H1 (cell line): ENCODE results near the gene OR2A25. TPM values are rescaled to one million over a fixed set of nuclear protein-coding genes. Genes with fewer than 3 reads are reported as not detected.

Experiments used
- CTCF ChIA-PET: fragments of 300-600 bp; sonication (Branson Sonifier 250); formaldehyde crosslinking; loops from one replicate; lab custom pipeline; 2021; ENCODE audit not compliant: partially characterized antibody; lab: Charles Lee
- POLR2A ChIA-PET: fragments of 300-600 bp; sonication (Branson Sonifier 250); formaldehyde crosslinking; loops from one replicate; lab custom pipeline; 2021; ENCODE audit warnings: inconsistent platforms; ENCODE audit not compliant: partially characterized antibody; lab: Charles Lee
- DNase-seq, 2 experiments: peaks; one replicate each; pipeline versions ENCODE4 v3.0.0 to v3.0.0-alpha.2; 2010 to 2022; ENCODE audit warnings: low spot score in 2 of 2, low read depth in 1 of 2, mixed read lengths in 1 of 2
- FAIRE-seq: peaks from 2 replicates; lab custom pipeline; 2011; peaks lifted over from hg19 to GRCh38; lab: Jason Lieb, UNC
- H2AFZ ChIP-seq: 2 replicates; pipeline ENCODE4 v1.8.1; 2012; ENCODE audit warnings: low read length, inconsistent platforms
- H2AK5ac ChIP-seq: 2 replicates; pipeline ENCODE4 v1.6.1; 2013; ENCODE audit warnings: low read depth, low read length
- H2BK120ac ChIP-seq: replicated peaks from 2 replicates; pipeline ENCODE3; 2013; ENCODE audit warnings: low read depth, low read length, inconsistent platforms
- H2BK12ac ChIP-seq: 2 replicates; pipeline ENCODE4 v1.6.1; 2013; ENCODE audit warnings: low read depth, low read length
- H2BK15ac ChIP-seq: 2 replicates; pipeline ENCODE4 v1.6.1; 2013; ENCODE audit warnings: low read length
- H2BK20ac ChIP-seq: 2 replicates; pipeline ENCODE4 v1.6.1; 2013; ENCODE audit warnings: low read length
- H2BK5ac ChIP-seq: 2 replicates; pipeline ENCODE4 v1.6.1; 2013; ENCODE audit warnings: low read depth, low read length
- H3K14ac ChIP-seq: 2 replicates; pipeline ENCODE4 v1.6.1; 2013; ENCODE audit warnings: inconsistent platforms; ENCODE audit not compliant: insufficient read length
- H3K18ac ChIP-seq: 2 replicates; pipeline ENCODE4 v1.6.1; 2013; ENCODE audit warnings: low read length; ENCODE audit errors: extremely low read depth
- H3K23ac ChIP-seq: 2 replicates; pipeline ENCODE4 v1.6.1; 2013; ENCODE audit warnings: inconsistent platforms; ENCODE audit not compliant: insufficient read length
- H3K23me2 ChIP-seq: 2 replicates; pipeline ENCODE4 v1.6.1; 2013; ENCODE audit warnings: low read depth, low read length
- H3K27ac ChIP-seq: 2 replicates; pipeline ENCODE4 v1.6.1; 2011; ENCODE audit warnings: low read depth, low read length, inconsistent platforms
- H3K27me3 ChIP-seq, 4 experiments: replicated peaks in 1 of 4; 1 replicate in 1 of 4; 2 replicates in 3 of 4; pipeline versions ENCODE4 v1.6.1 to v1.8.1; 2011 to 2013; ENCODE audit warnings: low read length in 3 of 4, mild to moderate bottlenecking in 3 of 4, inconsistent platforms in 2 of 4, mixed read lengths in 2 of 4, moderate library complexity in 1 of 4; ENCODE audit not compliant: control insufficient read depth in 3 of 4, insufficient read depth in 3 of 4; ENCODE audit errors: extremely low read depth in 1 of 4
- H3K36me3 ChIP-seq, 4 experiments: 2 replicates each; pipeline versions ENCODE4 v1.6.1 to v1.8.1; 2011 to 2013; ENCODE audit warnings: mild to moderate bottlenecking in 4 of 4, low read length in 3 of 4, moderate library complexity in 2 of 4, control low read depth in 1 of 4, inconsistent platforms in 1 of 4; ENCODE audit not compliant: insufficient read depth in 4 of 4, control insufficient read depth in 2 of 4
- H3K4ac ChIP-seq: replicated peaks from 2 replicates; pipeline ENCODE3; 2013; ENCODE audit warnings: low read length, low read depth, mixed read lengths, inconsistent platforms; ENCODE audit not compliant: insufficient read length
- H3K4me1 ChIP-seq, 4 experiments: replicated peaks in 1 of 4; 1 replicate in 1 of 4; 2 replicates in 3 of 4; pipeline versions ENCODE4 v1.6.1 to v1.8.1; 2011 to 2013; ENCODE audit warnings: low read length in 3 of 4, inconsistent platforms in 2 of 4, mixed read lengths in 1 of 4; ENCODE audit not compliant: insufficient read depth in 4 of 4, control insufficient read depth in 3 of 4
- H3K4me2 ChIP-seq, 2 experiments: 2 replicates each; pipeline versions ENCODE4 v1.6.1 to v1.8.1; 2011 to 2013; ENCODE audit warnings: low read depth in 2 of 2, low read length in 2 of 2, control low read depth in 1 of 2, inconsistent platforms in 1 of 2, mild to moderate bottlenecking in 1 of 2; ENCODE audit not compliant: insufficient read depth in 1 of 2
- H3K4me3 ChIP-seq, 4 experiments: fragments of 200-600, 300-600 bp in 1 of 4; sonication (generic), shearing (Covaris generic), sonication (Bioruptor Twin) in 1 of 4; 2 replicates each; pipeline versions ENCODE4 v1.5.1 to v1.8.1; 2011 to 2016; ENCODE audit warnings: low read length in 4 of 4, low read depth in 3 of 4, control low read depth in 2 of 4, inconsistent platforms in 2 of 4, mild to moderate bottlenecking in 2 of 4, mixed read lengths in 1 of 4, moderate library complexity in 1 of 4; ENCODE audit not compliant: insufficient read depth in 2 of 4; ENCODE audit errors: extremely low read depth in 1 of 4
- H3K56ac ChIP-seq: replicated peaks from 2 replicates; pipeline ENCODE3; 2013; ENCODE audit warnings: low read depth, mild to moderate bottlenecking, mixed read lengths, low read length, inconsistent platforms; ENCODE audit not compliant: insufficient read length
- H3K79me1 ChIP-seq: 2 replicates; pipeline ENCODE4 v1.6.1; 2013; ENCODE audit warnings: low read depth, low read length, control low read depth
- H3K79me2 ChIP-seq, 2 experiments: 2 replicates each; pipeline versions ENCODE4 v1.6.1 to v1.8.1; 2012 to 2013; ENCODE audit warnings: low read length in 2 of 2, mild to moderate bottlenecking in 2 of 2, inconsistent platforms in 1 of 2; ENCODE audit not compliant: insufficient read depth in 2 of 2, control insufficient read depth in 1 of 2
- H3K9ac ChIP-seq, 4 experiments: replicated peaks in 1 of 4; 1 replicate in 1 of 4; 2 replicates in 3 of 4; pipeline versions ENCODE4 v1.6.1 to v1.8.1; 2011 to 2013; ENCODE audit warnings: low read depth in 3 of 4, low read length in 3 of 4, control low read depth in 2 of 4, mild to moderate bottlenecking in 2 of 4, moderate library complexity in 2 of 4, inconsistent platforms in 1 of 4; ENCODE audit errors: extremely low read depth in 1 of 4
- H3K9me3 ChIP-seq, 2 experiments: 2 replicates each; pipeline versions ENCODE4 v1.6.1 to v1.8.1; 2012 to 2013; ENCODE audit warnings: mild to moderate bottlenecking in 2 of 2, moderate library complexity in 2 of 2, control low read depth in 1 of 2, inconsistent platforms in 1 of 2, low read depth in 1 of 2, low read length in 1 of 2, mixed read lengths in 1 of 2; ENCODE audit not compliant: insufficient read depth in 2 of 2
- H4K20me1 ChIP-seq, 2 experiments: replicated peaks in 1 of 2; 2 replicates each; pipeline versions ENCODE3 to v1.8.1; 2011 to 2013; ENCODE audit warnings: inconsistent platforms in 2 of 2, low read length in 2 of 2, mild to moderate bottlenecking in 1 of 2; ENCODE audit not compliant: insufficient read depth in 2 of 2, control insufficient read depth in 1 of 2
- H4K5ac ChIP-seq: 2 replicates; pipeline ENCODE4 v1.6.1; 2013; ENCODE audit warnings: low read length, low read depth, mixed read lengths, inconsistent platforms; ENCODE audit not compliant: insufficient read length
- H4K8ac ChIP-seq: 2 replicates; pipeline ENCODE4 v1.8.0; 2013; ENCODE audit warnings: mild to moderate bottlenecking, moderate library complexity, low read length, inconsistent platforms; ENCODE audit not compliant: insufficient read depth; ENCODE audit errors: extremely low read depth
- H4K91ac ChIP-seq: replicated peaks from 2 replicates; pipeline ENCODE3; 2013; ENCODE audit warnings: low read length, mixed read lengths, inconsistent platforms; ENCODE audit not compliant: insufficient read length
- RAD21 ChIP-seq, 2 experiments: IDR thresholded peaks in 1 of 2; conservative IDR thresholded peaks in 1 of 2; 2 replicates each; pipeline ENCODE4 v1.6.1; 2011; ENCODE audit warnings: low read depth in 2 of 2, low read length in 2 of 2, improper control_type of control experiment in 1 of 2, inconsistent platforms in 1 of 2, mild to moderate bottlenecking in 1 of 2, moderate library complexity in 1 of 2
- SIX5 ChIP-seq: IDR thresholded peaks from 2 replicates; pipeline ENCODE4 v1.6.1; 2011; ENCODE audit warnings: mild to moderate bottlenecking, low read depth, low read length
- SRF ChIP-seq: IDR thresholded peaks from 2 replicates; pipeline ENCODE4 v1.6.1; 2011; ENCODE audit warnings: mild to moderate bottlenecking, low read depth, low read length, moderate library complexity
- SUZ12 ChIP-seq: fragments of 200-600 bp; sonication (generic); IDR thresholded peaks from 2 replicates; pipeline ENCODE4 v1.6.1; 2012; ENCODE audit warnings: mild to moderate bottlenecking, inconsistent platforms, low read length, moderate library complexity, mixed read lengths
- WGBS, 2 experiments: shearing (Covaris generic) in 1 of 2; methylation state at CpG; one replicate each; pipeline versions ENCODE4 v1.1.6 to v1.1.7; 2013 to 2015; ENCODE audit warnings: low lambda C conversion rate in 2 of 2, mixed read lengths in 2 of 2, inconsistent platforms in 1 of 2, low coverage in 1 of 2, missing lambda C conversion rate in 1 of 2; ENCODE audit not compliant: insufficient replicate concordance in 2 of 2, insufficient coverage in 1 of 2, insufficient read length in 1 of 2; ENCODE audit errors: extremely low coverage in 1 of 2, missing lambda C conversion rate in 1 of 2; 5-methylcytosine and 5-hydroxymethylcytosine counted together
- polyA plus RNA-seq, 7 experiments: library from polyadenylated mRNA; depleted of rRNA in 3 of 7; stranded (reverse) in 5 of 7; unstranded in 2 of 7; fragments of >200 nt in 5 of 7; fragments of 200-250 nt in 2 of 7; gene quantifications; 1 replicate in 5 of 7; 2 replicates in 1 of 7; 4 replicates in 1 of 7; pipeline versions ENCODE4 v1.2.1 to v1.2.3, GENCODE V29; 2011 to 2013; ENCODE audit warnings: missing spikeins in 2 of 7, mixed read lengths in 2 of 7
- total RNA-seq: library from RNA; stranded (reverse); fragmentation: NEBNext Ultra II Directional; extraction: Animal tissue kit (Norgen Biotek cat#: 25700); gene quantifications from 2 replicates; pipeline ENCODE4 v1.2.1, GENCODE V29; 2021
- TF ChIP-seq, protein P1 (sequence below): IDR thresholded peaks from 2 replicates; pipeline ENCODE4 v1.6.1; 2011; ENCODE audit warnings: low read length, improper control_type of control experiment

The OR2A25 gene
- total and polyA plus RNA-seq, 2 of the 8 experiments (the other 6 are each of a cell fraction or from before 2014, with no cell fraction given), result not detected

- Histone ChIP-seq H3K27ac (no peak overlapping the region), H3K23ac (no peak overlapping the region), H2AK5ac (no peak overlapping the region), H2AFZ (peak overlapping the region; percentile 81; the same call in 1 of the 2 replicates), H3K18ac (no peak overlapping the region), H3K23me2 (no peaks in the 10 kb centered on the region), H3K4me3 (no peak overlapping the region), H3K4me1 (no peaks in the 10 kb centered on the region), H3K79me1 (no peaks in the 10 kb centered on the region), H3K4ac (no peak overlapping the region), H3K14ac (no peak overlapping the region), H4K5ac (no peak overlapping the region), H2BK12ac (no peak overlapping the region), H3K56ac (no peak overlapping the region), H3K9ac (no peak overlapping the region), H2BK20ac (no peak overlapping the region), H3K27me3 (no peaks in the 10 kb centered on the region), H3K9me3 (no peaks in the 10 kb centered on the region), H4K8ac (no peak overlapping the region), H3K36me3 (no peaks in the 10 kb centered on the region), H3K4me2 (no peak overlapping the region), H3K79me2 (no peaks in the 10 kb centered on the region), H4K20me1 (no peaks in the 10 kb centered on the region), H2BK15ac (no peak overlapping the region), H4K91ac (no peak overlapping the region), H2BK120ac (no peak overlapping the region), H2BK5ac (no peak overlapping the region)
- FAIRE-seq (no peak), DNase-seq (no peak)
- CTCF ChIA-PET, result interaction anchor here (0.7 to 2.3 kb wide), 3 partner anchors 11 to 1400 kb away, joined by 3 to 7 read pairs (median 3); no protein-coding TSS in a partner anchor
- TF ChIP-seq SIX5 (no peak), SUZ12 (no peak), SRF (no peak), RAD21 (IDR thresholded peaks at IDR 0.05 in 1 of 2, conservative IDR thresholded peaks at IDR 0.05 in 1 of 2; ENCODE audit: low read depth in 2 of 2, low read length in 2 of 2) (no peak)
- TF ChIP-seq, protein P1, sequence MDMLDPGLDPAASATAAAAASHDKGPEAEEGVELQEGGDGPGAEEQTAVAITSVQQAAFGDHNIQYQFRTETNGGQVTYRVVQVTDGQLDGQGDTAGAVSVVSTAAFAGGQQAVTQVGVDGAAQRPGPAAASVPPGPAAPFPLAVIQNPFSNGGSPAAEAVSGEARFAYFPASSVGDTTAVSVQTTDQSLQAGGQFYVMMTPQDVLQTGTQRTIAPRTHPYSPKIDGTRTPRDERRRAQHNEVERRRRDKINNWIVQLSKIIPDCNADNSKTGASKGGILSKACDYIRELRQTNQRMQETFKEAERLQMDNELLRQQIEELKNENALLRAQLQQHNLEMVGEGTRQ, result no peak
- POLR2A ChIA-PET, result no interaction called here
- WGBS, 2 experiments, result 77% methylated on average over 5 of the region's 5 CpGs; no CpG with 5 or more reads in 1 of the 2 experiments
Measured at GRCh38 chr7:144032516-144032915, 37.1 kb upstream of the OR2A25 start.
